Colon (tissue), 2 donors: ENCODE results near the gene SLC7A6.

Experiments used
- FAIRE-seq: peaks from 2 replicates; lab custom pipeline; 2012; peaks lifted over from hg19 to GRCh38; lab: Jason Lieb, UNC
- donor health status: control.
- donor health status: control.

Gene SLC7A6

DNA sequence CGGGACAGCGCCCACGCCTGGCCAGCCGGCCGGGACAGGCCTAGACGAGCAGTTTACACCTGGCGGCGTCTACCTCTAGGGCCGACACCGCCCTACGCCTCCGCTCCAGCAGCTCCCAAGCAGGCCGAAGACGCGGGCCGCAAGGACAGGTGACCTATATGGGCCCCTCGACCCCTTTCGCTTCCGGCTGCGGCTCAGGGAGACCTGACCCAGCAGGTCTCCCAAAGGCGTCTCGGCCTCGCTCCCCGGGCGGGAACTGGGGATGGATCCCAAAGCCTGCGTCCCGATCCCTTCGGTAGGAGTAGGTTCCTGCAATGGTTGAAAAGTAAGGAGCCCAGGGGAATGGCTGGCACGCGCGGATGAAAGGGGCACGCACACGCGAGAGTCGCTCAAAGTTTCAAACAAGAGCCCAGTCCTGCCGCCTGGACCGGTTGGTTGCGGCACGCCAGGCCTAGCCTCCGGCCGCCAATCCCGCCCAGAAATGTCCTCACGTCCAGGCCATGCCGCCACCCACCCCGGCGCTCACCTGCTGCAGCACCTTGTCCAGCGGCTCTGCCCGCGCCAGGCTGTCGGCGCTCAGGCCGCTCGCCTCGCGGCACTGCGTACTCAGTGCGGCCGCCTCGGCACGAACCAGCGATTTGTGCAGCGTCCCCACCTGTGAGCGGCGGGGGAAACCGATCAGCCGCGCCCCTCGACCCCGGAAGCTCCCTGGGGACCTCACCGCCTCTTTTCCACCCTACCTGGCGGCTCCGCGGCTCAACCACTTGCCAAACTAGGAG is 29.0 kb upstream of the SLC7A6 start:
- FAIRE-seq: no peak

DNA sequence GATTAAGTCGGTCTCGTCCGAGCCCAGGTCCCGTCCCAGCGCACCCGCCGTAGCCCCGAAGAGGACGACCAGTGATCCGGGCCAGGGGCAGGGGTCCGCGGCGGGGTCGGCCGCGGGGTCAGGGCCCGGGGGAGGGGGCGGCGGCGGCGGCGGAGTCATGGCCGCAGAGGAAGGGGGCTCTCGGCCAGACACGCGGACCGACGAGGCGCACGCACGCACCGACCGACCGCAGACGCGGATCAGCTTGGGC is 28.5 kb upstream of the SLC7A6 start, which contains the start of gene ESRP2:
TSS of gene ESRP2 (minus strand) at position 241 of the 250 bp plus-strand sequence. CDS start at position 159, 82 bp downstream.
- FAIRE-seq: no peak

DNA sequence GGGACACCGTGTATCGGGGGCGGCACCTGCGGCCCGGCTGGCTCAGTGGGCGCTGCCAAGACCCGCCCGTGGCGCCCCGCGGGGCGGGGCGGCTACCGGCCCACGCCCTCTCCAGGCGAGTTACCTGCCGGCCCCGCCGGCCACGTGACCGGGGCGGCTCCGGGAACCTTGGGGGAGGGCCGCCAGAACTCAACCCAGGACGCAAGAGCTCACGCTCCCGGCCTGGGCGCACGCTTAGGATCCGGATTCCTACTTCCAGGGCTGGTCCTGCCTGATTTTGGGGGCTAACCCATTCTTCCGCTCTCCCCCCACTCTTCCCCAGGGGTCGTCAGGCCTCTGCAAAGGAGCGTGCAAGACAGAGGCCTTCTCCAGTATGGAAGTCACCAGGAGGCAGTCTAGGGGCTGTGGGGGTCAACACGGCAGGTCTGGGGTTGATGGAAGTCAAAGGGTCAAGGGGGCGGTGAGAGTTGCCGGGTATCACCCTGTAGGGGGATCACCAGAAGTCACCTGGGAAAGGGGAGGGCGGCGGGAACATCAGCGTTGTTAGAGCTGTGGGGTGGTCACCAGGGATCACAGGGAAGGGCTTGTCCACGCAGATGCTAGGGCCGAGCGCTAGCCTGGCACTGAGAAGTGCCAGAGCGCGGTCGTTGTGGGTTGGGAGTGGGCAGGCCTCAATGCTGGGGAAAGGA is 28.0 kb upstream of the SLC7A6 start:
- FAIRE-seq: no peak

DNA sequence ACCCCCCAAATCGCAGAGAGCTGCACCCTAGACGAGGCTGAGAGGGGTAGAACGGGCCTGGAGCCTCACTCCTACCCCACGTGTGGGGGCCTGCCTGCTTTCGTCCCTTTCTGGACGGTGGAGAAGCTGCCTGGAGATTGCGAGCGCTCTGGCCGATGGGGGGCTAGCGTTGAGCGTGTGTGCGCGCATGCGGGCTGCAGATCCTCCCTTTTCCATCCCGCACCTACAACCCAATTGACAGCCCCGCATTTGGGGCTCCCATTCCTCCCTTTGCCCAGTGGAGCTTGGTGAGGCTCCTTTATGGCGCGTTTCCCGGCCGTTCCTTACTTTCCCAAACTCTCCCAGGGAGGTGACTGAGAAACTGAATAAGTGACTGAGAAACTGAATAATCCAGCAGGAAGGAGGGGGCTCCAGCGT is 27.5 kb upstream of the SLC7A6 start:
- no peak for FAIRE-seq

DNA sequence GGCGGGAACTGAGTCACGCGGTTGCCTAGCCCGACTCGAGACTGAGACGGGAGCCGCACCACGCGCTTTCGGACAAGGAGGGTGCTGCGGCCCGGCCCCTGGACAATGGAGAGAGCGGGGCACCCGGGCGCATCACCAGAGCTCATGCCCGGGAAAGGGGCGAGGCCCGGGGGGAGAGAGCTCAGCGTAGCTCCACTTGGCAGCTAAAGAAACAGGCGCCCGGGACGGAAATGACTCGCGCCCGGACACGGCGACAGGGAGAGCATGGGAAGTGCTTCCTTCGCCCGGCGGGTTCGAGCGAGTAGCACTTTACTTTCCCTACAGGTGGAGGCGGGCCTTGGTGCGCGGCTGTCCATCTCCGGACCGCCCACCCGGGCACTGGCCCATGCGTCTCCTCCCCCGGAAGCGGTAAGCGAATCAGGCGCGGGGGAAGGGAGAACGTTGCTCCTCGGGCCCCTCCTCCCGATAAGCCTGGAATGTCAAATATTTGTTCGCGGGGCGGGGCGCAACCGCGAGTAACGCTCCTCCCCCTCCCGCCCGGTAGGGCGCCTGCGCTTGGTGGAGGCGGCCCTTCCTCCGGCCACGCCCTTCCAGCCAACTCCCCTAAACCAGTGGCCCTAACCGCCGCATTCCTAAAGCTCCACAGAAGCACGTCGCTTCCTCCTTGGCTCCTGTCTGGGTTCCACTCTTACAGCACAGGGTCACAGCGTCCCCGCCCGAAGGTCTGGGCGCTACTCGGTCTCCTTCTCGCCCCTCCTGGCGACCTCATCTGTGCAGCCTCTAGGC is 26.9 kb upstream of the SLC7A6 start:
- peak; percentile 66 for FAIRE-seq

DNA sequence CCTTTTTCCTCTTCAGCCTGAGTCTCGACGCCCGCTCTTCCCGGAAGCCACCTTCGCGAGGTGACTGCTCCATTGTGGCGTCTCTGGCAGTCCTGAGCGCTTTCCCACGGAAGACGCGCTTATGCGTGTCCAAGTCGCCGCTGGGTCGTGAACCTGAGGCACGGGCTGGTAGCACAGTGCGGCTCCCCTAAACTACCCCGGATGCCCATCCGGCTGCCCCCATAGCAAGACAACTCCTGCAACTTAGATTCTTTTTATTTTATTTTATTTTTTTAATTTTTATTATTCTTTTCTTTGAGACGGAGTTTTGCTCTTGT is 26.3 kb upstream of the SLC7A6 start:
- FAIRE-seq: no peak

DNA sequence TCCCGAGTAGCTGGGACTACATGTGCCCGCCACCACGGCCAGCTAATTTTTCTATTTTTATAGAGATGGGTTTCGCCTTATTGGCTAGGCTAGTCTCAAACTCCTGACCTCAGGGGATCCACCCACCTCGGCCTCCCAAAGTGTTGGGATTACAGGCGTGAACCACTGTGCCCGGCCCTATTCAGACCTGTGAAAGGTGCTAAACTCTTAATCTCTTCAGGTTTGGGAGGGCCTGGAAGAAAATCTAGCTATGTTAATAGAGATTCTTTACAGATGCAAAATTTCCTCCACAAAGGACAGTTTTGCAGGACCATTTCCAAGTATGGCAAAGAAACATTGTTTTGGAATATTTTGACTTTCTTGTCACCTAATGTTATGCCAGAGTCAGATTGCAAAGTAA is 22.2 kb upstream of the SLC7A6 start:
- no peak for FAIRE-seq

DNA sequence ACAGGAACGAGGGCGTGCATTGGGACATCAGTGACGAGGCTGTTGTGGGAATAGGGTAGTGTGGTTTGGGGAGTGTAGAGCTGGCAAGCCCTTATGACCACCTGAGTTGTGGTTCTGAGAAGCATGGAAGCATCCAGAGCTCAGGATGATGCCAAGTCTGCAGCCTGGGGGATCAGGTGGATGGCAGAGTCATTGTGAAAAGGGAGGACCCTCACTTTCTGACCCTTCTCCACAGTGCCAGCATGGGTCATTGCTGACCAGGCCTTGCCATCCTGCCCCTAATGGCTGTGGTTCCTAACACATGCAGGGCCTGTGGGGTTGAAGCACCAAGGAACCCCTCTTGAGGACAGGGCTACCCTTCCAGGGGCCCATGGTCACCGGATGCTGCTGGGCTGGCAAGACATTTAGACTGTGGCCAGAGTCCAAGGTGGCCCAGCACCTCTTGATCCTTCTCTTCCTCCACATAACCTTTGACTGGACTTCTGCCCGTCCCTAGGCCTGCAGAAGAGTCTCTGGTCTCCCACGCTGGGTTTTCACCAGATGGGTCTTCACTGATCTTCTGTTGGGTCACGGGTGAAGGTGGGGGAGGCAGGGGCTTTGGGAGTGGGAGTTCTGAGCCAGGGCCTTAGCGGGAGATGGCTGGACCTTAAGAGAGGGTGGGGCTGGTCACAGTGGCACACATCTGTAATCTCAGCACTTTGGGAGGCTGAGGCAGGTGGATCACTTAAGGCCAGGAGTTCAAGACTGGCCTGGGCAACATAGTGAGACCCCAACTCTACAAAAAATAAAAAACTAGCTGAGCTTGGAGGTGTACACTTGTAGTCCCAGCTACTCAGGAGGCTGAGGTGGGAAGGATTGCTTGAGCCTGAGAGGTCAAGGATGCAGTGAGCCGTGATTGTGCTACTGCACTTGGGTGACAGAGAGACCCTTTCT is 21.1 kb upstream of the SLC7A6 start:
- FAIRE-seq: no peak

DNA sequence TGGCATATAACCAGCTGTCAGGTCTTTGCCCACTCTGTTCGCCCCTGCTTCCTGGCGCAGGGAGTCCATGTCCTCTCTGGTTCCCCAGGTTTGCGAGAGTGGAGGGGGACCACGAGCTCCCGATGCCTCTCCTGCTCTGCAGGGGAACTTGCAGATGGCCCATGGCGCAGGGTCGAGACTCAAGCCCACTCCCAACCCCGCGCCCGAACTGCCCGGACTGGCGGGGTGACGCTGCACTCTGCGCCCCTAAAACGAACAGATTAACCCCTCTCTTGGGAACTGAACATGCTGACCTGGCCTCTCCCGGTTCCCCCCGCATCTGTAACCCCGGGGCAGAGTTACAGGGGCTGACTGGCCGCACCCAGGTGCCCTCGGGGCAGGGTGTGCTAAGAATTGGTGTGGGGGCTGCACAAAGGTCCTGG is 19.8 kb upstream of the SLC7A6 start:
- FAIRE-seq: no peak

DNA sequence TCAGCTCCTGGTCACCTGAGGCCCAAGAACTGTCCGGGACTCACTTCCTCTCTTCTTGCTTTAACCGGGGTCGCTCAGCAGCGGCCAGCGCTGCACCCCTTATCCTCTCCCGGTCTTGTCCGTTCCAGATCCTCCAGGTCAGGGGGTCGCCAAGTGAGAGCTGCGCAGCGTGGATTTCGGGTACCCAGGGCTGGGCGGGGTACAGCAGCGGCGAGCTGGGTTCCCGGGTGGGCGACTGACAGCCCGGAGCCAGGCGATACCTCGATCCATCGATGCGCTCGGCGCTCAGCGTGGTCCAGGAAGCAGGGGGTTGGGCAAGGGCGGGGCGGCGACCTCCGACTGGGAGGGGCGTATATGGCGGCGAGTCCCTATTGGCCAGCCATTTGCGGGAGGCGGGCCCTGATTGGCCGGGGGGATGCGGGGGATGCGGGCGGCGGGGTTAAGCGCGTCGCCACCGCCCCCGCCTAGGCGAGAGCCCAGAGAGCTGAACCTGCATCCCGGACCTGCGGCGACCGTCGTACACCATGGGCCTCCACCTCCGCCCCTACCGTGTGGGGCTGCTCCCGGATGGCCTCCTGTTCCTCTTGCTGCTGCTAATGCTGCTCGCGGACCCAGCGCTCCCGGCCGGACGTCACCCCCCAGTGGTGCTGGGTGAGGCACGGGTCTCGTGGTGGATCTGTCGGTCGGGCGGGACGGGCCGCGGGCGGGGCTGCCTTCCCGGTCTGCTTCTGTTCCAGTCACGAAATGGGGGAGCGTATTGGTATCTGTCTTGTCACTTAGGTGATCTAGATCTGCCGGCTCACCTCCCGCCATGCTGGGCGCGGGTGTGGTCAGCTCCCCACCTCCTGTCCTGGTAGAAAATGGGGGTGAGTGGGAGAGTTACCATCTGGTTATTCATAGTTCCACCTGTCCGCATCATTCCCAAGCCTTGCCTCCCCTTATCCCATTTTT is 19.1 kb upstream of the SLC7A6 start, which contains the start of gene PLA2G15:
TSS of gene PLA2G15 (plus strand) at position 471 of the 951 bp plus-strand sequence. CDS start at position 525, 54 bp downstream.
- FAIRE-seq: no peak

DNA sequence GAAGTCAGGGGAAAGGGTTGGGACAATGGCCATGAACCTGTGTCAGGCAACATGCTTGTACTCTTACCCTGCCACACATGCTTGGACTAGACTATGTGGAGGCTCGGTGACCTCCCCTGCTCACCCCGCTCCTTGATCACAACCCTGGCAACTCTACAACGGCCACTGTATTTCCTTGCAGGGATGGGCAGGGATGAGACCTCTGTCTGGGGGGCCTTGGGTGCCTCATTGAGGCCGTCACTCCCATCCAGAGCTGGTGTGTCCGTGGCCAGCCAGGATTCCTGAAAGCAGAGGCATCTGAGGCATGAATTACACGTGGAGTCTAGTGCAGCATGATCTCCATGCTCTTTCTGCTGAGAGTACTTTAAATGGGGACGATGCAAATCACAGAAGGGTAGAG is 18.2 kb upstream of the SLC7A6 start:
- FAIRE-seq: no peak

DNA sequence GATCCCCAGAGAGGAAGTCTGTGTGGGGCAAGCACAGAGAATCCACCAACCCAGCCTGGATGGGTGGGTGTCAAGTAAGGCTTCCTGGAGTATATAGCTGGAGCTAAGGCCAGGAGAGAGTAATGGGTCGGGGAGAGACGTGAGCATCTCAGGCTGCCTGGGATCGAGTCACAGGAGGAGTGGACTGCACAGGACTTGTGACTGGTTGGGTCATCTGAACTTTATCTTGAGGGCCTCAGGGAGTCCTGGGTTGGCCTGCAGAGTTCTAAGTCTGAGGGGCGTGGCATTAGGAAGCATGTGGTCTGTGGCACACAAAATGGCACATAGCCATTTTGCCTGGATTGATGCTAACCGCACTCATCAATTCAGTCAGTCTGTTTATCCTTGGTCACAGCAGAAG is 17.7 kb upstream of the SLC7A6 start:
- FAIRE-seq: no peak

DNA sequence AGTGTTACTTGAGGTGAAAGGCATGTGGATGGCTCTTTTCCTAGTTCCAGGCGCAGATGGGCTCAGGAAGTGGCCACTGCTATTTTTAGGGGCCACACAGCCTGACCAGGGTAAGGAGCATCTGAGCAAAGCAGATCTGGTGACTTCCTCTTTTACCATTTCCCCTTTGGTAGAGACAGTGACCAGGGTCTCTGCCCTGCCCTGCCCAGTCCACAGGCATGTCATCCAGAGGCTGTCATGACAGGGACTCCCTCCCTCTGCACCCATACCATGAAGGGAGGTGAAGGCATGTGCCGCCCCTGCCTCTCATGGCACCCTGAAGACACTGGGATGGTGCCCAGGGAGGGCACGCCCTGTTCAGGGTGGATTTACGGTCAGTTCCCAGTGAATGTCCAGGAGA is 16.9 kb upstream of the SLC7A6 start:
- no peak for FAIRE-seq

DNA sequence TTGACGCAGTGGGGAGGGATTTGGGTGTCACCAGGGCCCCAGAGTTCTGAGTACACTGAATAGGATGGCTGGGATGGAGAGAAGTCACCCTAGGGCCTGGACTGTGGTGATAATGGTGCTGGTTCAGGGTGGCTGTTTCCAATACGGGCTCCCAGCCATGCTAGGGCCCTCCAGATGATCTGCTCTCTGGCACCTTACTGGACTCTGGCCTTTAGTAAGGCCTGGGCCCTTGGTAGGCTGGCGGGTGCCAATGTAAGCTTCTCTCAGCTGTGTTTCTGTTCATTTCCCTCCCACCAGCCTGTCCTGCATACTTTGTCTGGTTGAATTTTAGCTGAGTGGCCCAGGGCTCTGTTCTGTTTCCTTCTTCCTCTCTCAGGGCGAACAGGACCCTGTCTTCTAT is 16.4 kb upstream of the SLC7A6 start:
- FAIRE-seq: no peak

DNA sequence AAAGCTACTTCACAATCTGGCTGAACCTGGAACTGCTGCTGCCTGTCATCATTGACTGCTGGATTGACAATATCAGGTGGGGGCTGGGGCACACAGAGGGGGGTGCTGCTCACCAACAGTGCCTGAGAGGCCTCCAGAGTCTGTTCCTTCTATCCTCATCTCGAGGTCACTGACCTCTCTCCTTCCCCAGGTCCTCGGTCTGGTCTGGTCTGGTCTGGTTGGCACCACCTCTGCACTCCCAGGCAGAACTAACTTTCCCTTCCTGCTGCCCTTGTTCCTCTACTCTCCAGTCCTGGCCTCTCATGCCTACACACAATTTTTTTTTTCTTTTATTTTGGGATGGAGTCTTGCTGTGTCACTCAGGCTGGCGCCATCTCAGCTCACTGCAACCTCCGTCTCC is 15.0 kb upstream of the SLC7A6 start:
- no peak for FAIRE-seq

DNA sequence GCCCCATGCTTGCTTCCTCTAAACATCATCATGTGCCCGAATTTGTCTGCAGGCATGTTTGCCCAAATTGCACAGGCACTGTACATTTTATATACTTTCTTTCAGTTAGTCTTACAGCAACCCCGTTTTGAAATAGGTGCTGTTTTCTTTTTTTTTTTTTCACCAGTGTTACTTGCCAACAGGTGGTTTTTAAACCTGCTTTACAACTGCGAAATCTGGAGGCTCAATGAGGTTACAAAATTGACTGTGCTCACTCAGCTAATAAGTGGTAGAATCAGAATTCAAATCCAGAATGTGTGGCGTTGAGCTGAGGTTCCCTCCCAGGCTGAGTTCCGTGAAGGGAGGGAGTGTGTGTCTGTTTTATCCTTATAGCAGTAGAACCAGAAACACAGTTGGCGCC is 13.4 kb upstream of the SLC7A6 start:
- FAIRE-seq: no peak

DNA sequence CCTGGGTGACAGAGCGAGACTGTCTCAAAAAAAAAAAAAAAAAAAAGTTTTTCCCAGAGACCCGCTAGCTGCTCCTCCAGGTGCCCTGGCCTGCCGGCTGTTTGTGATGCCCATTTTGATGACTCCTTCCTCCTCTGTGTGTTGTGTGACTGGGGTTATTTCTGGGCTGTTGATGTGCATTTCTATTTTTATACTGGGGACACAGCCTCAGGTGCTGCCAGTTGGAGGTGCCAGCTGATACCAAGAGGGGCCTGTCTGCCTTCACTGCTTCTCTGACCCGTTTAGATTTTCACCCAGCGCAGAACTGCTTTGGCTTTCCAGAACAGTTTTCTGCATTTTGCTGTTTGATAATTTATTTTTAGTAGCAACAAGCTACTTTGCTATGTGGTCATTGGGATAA is 12.5 kb upstream of the SLC7A6 start:
- FAIRE-seq: no peak

DNA sequence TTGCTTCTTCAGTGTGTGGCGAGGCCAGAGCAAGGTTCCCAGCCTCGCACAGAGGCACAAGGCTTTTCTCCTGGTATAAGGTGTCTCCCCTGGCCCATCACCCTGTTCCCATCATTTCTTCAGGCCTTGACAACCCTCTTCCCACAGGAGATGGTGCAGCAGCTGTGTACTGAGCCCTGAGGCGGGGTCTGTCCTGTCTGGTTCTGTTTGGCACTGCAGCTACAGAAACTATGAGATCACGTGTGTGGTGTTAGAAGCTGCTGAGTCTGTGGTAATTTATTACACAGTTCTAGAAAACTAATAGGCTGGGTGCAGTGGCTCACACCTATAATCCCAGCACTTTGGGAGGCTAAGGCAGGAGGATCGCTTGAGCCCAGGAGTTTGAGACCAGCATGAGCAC is 11.9 kb upstream of the SLC7A6 start:
- FAIRE-seq: no peak

DNA sequence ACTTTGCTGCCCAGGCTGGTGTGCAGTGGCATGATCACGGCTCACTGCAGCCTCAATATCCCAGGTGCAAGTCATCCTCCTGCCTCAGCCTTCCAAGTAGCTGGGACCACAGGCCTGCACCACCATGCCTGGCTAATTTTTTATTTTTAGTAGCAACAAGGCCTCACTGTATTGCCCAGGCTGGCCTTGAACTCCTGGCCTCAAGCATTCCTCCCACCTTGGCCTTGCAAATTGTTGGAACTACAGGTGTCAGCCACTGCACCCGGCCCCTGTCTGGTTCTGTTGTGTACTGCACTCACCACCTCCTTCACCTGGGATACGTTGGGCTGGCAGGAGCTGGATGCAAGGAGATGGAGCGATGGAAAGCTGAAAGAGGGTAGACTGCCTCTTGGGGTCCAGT is 10.6 kb upstream of the SLC7A6 start:
- no peak for FAIRE-seq

DNA sequence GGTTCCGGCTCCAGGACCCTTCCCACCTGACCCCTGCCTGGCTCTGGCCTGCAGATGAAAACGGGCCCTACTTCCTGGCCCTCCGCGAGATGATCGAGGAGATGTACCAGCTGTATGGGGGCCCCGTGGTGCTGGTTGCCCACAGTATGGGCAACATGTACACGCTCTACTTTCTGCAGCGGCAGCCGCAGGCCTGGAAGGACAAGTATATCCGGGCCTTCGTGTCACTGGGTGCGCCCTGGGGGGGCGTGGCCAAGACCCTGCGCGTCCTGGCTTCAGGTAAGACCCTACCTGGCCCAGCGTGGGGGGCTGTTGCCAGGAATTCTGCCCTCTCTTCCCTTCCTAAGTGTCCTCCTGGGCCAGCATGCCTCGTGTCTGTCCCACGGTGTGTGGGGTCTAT is 8.6 kb upstream of the SLC7A6 start:
- FAIRE-seq: no peak
